Mesendoderm (in vitro differentiated cells): Measurements from ENCODE around the gene TBC1D24.
A peak's percentile ranks its signal among the peaks of the same experiment; 100 is the strongest.

Experiments
- DNase-seq: peaks from one replicate; pipeline ENCODE4 v3.0.0; 2013
- H2AK5ac ChIP-seq: 2 replicates; pipeline ENCODE4 v1.6.1; 2013; ENCODE audit warnings: low read length, inconsistent platforms
- H2BK120ac ChIP-seq: 2 replicates; pipeline ENCODE4 v1.6.1; 2013; ENCODE audit warnings: low read depth, mild to moderate bottlenecking, low read length, moderate library complexity, mixed read lengths
- H2BK15ac ChIP-seq: replicated peaks from 2 replicates; pipeline ENCODE4 v1.6.1; 2013; ENCODE audit warnings: low read depth, mild to moderate bottlenecking, moderate library complexity
- H2BK5ac ChIP-seq: 2 replicates; pipeline ENCODE4 v1.6.1; 2013; ENCODE audit warnings: low read length, inconsistent platforms
- H3K18ac ChIP-seq: 2 replicates; pipeline ENCODE4 v1.6.1; 2013; ENCODE audit warnings: mild to moderate bottlenecking, low read length, mixed read lengths
- H3K23ac ChIP-seq: one replicate; pipeline ENCODE4 v1.6.1; 2013; ENCODE audit warnings: low read length
- H3K27ac ChIP-seq: 2 replicates; pipeline ENCODE4 v1.5.1; 2013; ENCODE audit warnings: low read depth, mild to moderate bottlenecking, inconsistent platforms, low read length, moderate library complexity
- H3K27me3 ChIP-seq: 2 replicates; pipeline ENCODE4 v1.6.1; 2013; ENCODE audit warnings: low read length, control low read depth, mild to moderate bottlenecking, inconsistent platforms; ENCODE audit not compliant: insufficient read depth, poor library complexity
- H3K36me3 ChIP-seq: 2 replicates; pipeline ENCODE4 v1.6.1; 2013; ENCODE audit warnings: low read length, inconsistent platforms; ENCODE audit not compliant: control insufficient read depth, insufficient read depth
- H3K4ac ChIP-seq: one replicate; pipeline ENCODE4 v1.6.1; 2013; ENCODE audit warnings: low read depth, mild to moderate bottlenecking, low read length, moderate library complexity
- H3K4me1 ChIP-seq: 2 replicates; pipeline ENCODE4 v1.6.1; 2013; ENCODE audit warnings: low read depth, low read length, inconsistent platforms; ENCODE audit not compliant: control insufficient read depth
- H3K4me2 ChIP-seq: 2 replicates; pipeline ENCODE4 v1.6.1; 2013; ENCODE audit warnings: low read length
- H3K4me3 ChIP-seq: 2 replicates; pipeline ENCODE4 v1.5.1; 2013; ENCODE audit warnings: mild to moderate bottlenecking, low read length
- H3K56ac ChIP-seq: one replicate; pipeline ENCODE4 v1.6.1; 2013; ENCODE audit warnings: low read length
- H3K79me1 ChIP-seq: 2 replicates; pipeline ENCODE4 v1.6.1; 2013; ENCODE audit warnings: low read length, inconsistent platforms
- H3K79me2 ChIP-seq: 2 replicates; pipeline ENCODE4 v1.6.1; 2013; ENCODE audit warnings: mild to moderate bottlenecking, low read length; ENCODE audit not compliant: control insufficient read depth, insufficient read depth
- H3K9ac ChIP-seq: 2 replicates; pipeline ENCODE4 v1.6.1; 2013; ENCODE audit warnings: low read length, inconsistent platforms
- H4K5ac ChIP-seq: one replicate; pipeline ENCODE4 v1.6.1; 2013; ENCODE audit warnings: low read length
- H4K8ac ChIP-seq: one replicate; pipeline ENCODE4 v1.6.1; 2013; ENCODE audit warnings: low read depth, mild to moderate bottlenecking, control low read depth, low read length, moderate library complexity
- WGBS: extraction: QIAGEN DNeasy Blood & Tissue Kit; methylation state at CpG from one replicate; pipeline ENCODE4 v1.1.7; 2013; ENCODE audit warnings: low lambda C conversion rate, missing lambda C conversion rate; ENCODE audit not compliant: insufficient coverage; ENCODE audit errors: extremely low coverage; 5-methylcytosine and 5-hydroxymethylcytosine counted together

TBC1D24 gene

GRCh38 chr16:2514333-2515179 is 39.6 kb downstream of the TBC1D24 start:
- Histone ChIP-seq H3K23ac (no peak overlapping the region), H3K4me3 (peak overlapping the region; percentile 73), H2BK15ac (no peak overlapping the region), H2BK120ac (no peak overlapping the region), H4K5ac (no peak overlapping the region), H3K4ac (peak overlapping the region; percentile 84), H4K8ac (no peak overlapping the region), H3K27me3 (no peaks in the 10 kb centered on the region), H2BK5ac (no peak overlapping the region), H3K79me2 (peaks cover 53% of the 10 kb centered on the region), H3K56ac (peak overlapping the region; percentile 98), H3K9ac (peak overlapping the region; percentile 89), H3K27ac (no peak overlapping the region), H3K79me1 (peaks cover 17% of the 10 kb centered on the region), H3K4me1 (peaks cover 2% of the 10 kb centered on the region), H3K18ac (peak overlapping the region; percentile 71), H3K36me3 (no peaks in the 10 kb centered on the region), H3K4me2 (peak overlapping the region; percentile 91), H2AK5ac (no peak overlapping the region)
- WGBS, result no CpG with 5 or more reads among the region's 63 CpGs
- peak; percentile 55 for DNase-seq

DNA sequence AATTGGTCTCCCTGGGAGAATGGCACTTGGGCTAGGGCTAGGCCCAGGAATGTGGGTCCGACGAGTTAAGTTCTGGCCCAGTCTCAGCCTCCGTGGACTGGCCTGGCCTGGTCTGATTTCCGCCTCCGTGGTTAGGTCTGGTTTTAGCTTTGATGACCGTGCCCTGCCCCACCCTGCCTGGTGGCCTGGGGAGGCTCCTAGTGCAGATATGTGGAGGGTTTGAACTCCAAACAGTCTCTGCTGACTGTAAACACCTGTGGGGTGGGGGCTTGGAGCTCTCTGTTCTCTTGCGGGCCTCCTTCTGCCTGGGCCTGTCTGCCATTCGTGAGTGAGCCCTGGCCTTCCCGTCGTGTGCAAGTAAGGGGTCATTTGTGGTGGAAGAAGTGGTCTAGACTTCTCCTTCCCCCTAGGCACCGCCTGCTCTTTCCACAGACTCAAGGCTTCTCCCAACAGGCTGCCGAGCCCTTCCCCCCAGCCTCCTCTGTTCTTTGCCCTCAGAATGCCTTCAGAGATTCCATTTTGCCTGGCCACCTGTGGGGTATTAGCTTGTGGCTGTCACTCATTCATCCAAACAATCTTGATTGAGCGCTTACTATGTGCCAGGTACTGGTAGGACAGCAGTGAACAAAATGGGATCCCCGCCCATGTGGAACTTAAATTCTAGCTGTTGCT is 40.4 kb downstream of the TBC1D24 start:
- Histone ChIP-seq H3K4ac (no peak overlapping the region), H4K8ac (no peak overlapping the region), H3K27me3 (no peaks in the 10 kb centered on the region), H3K9ac (peak overlapping the region; percentile 89), H3K79me2 (peaks cover 53% of the 10 kb centered on the region), H3K56ac (peak overlapping the region; percentile 85), H3K4me3 (peak overlapping the region; percentile 57), H4K5ac (no peak overlapping the region), H3K79me1 (peaks cover 17% of the 10 kb centered on the region), H2AK5ac (no peak overlapping the region), H3K4me1 (peaks cover 2% of the 10 kb centered on the region), H2BK15ac (no peak overlapping the region), H3K36me3 (no peaks in the 10 kb centered on the region), H3K23ac (no peak overlapping the region), H3K4me2 (peak overlapping the region; percentile 91), H2BK120ac (no peak overlapping the region), H3K18ac (no peak overlapping the region), H2BK5ac (no peak overlapping the region), H3K27ac (no peak overlapping the region)
- DNase-seq, result no peak
- no CpG with 5 or more reads among the region's 14 CpGs for WGBS

DNA sequence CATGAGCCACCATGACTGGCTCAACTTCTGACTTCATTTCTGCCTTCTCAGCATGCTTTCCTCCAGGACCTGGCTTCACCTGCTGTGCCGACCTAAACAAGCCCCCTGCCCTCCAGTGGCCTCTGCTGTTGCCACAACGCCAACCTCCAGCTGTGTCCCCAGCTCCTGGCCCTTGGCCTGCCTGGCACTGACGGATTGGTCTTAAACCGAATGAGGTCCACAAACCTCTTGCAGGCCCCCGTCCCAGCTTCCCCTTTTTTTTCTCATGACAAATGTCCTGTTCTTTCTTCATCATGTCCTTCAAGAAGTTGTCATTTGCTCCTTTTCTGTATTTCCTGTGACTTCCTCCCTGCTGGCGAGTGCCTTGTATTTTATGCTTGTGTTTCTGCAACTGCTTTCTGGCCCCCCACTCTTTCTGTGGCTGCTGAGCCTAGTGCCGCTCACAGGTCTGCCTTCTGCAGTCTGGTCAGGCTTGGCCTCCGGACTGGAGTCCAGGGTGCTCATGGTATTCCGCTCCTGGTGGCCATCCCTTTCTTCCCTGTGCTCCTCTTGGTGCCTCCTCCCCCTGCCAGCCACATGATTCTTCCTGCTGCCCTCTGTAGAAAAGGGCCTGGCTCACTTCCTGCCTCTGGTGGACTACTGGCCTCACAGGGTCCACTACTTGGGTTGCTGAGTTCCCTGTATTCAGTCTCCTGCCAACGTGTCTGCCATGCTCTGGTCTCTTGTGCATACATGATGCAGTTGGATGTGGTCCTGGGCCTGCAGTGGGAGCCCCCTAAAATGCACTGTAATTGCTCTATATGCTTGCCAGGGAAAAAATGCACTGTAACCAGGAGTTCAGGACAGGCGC is 41.7 kb downstream of the TBC1D24 start:
- Histone ChIP-seq H2BK15ac (no peak overlapping the region), H2AK5ac (no peak overlapping the region), H2BK5ac (no peak overlapping the region), H3K27me3 (no peaks in the 10 kb centered on the region), H3K79me2 (peaks cover 53% of the 10 kb centered on the region), H4K8ac (no peak overlapping the region), H3K27ac (no peak overlapping the region), H3K36me3 (no peaks in the 10 kb centered on the region), H3K18ac (no peak overlapping the region), H2BK120ac (no peak overlapping the region), H3K9ac (no peak overlapping the region), H3K4me1 (peaks cover 2% of the 10 kb centered on the region), H3K79me1 (peaks cover 19% of the 10 kb centered on the region), H3K56ac (no peak overlapping the region), H3K4me2 (no peak overlapping the region), H3K23ac (no peak overlapping the region), H4K5ac (no peak overlapping the region), H3K4ac (no peak overlapping the region), H3K4me3 (no peak overlapping the region)
- no CpG with 5 or more reads among the region's 11 CpGs for WGBS
- DNase-seq, result no peak

GRCh38 chr16:2517954-2518605 is 43.2 kb downstream of the TBC1D24 start:
- H3K4ac ChIP-seq, result no peak overlapping the region
- no peak overlapping the region for H2BK15ac ChIP-seq
- H3K79me1 ChIP-seq, result peaks cover 19% of the 10 kb centered on the region
- H3K4me3 ChIP-seq, result no peak overlapping the region
- H4K8ac ChIP-seq, result no peak overlapping the region
- H3K9ac ChIP-seq, result no peak overlapping the region
- no peaks in the 10 kb centered on the region for H3K36me3 ChIP-seq
- H4K5ac ChIP-seq, result no peak overlapping the region
- no peak overlapping the region for H2AK5ac ChIP-seq
- no peak overlapping the region for H2BK120ac ChIP-seq
- no peak overlapping the region for H3K18ac ChIP-seq
- no peaks in the 10 kb centered on the region for H3K27me3 ChIP-seq
- H3K56ac ChIP-seq, result no peak overlapping the region
- H3K23ac ChIP-seq, result no peak overlapping the region
- H3K4me1 ChIP-seq, result peaks cover 2% of the 10 kb centered on the region
- no peak overlapping the region for H3K27ac ChIP-seq
- no CpG with 5 or more reads among the region's 12 CpGs for WGBS
- H2BK5ac ChIP-seq, result no peak overlapping the region
- no peak for DNase-seq
- H3K4me2 ChIP-seq, result no peak overlapping the region
- H3K79me2 ChIP-seq, result peaks cover 53% of the 10 kb centered on the region

GRCh38 chr16:2518823-2519710 is 44.1 kb downstream of the TBC1D24 start:
- WGBS, result no CpG with 5 or more reads among the region's 39 CpGs
- Histone ChIP-seq H3K27ac (no peak overlapping the region), H3K4me2 (no peak overlapping the region)

More at GRCh38 chr16:2518823-2519710, 44.1 kb downstream of the TBC1D24 start:
- Histone ChIP-seq H2BK120ac (no peak overlapping the region), H3K27me3 (no peaks in the 10 kb centered on the region), H3K4me3 (no peak overlapping the region), H4K8ac (no peak overlapping the region), H3K36me3 (no peaks in the 10 kb centered on the region), H4K5ac (no peak overlapping the region), H2BK5ac (no peak overlapping the region), H3K23ac (no peak overlapping the region), H2AK5ac (no peak overlapping the region), H3K79me1 (peaks cover 19% of the 10 kb centered on the region), H3K4ac (no peak overlapping the region), H3K18ac (no peak overlapping the region), H3K56ac (no peak overlapping the region), H3K4me1 (no peaks in the 10 kb centered on the region), H2BK15ac (no peak overlapping the region), H3K79me2 (peaks cover 51% of the 10 kb centered on the region), H3K9ac (no peak overlapping the region)
- DNase-seq, result no peak
